Stimulated activated CD8-positive, alpha-beta memory T cell treated with anti-CD3 and anti-CD28 coated beads, Interleukin-15, amount 100 ng/mL, for 1 hour (primary cell): ENCODE results near the gene RIPOR3.

ENCODE experiments used
- DNase-seq: peaks from one replicate; pipeline ENCODE4 v3.0.0-alpha.2; 2020; ENCODE audit warnings: low read depth

The RIPOR3 gene

GRCh38 chr20:50588034-50588736 lies 103.2 kb downstream of the RIPOR3 start:
- DNase-seq: peak; percentile 54

- DNase-seq: no peak
Observed at GRCh38 chr20:50587291-50587961, 103.9 kb downstream of the RIPOR3 start.

- DNase-seq: no peak
Observed at GRCh38 chr20:50586531-50587232, 104.7 kb downstream of the RIPOR3 start.

DNA sequence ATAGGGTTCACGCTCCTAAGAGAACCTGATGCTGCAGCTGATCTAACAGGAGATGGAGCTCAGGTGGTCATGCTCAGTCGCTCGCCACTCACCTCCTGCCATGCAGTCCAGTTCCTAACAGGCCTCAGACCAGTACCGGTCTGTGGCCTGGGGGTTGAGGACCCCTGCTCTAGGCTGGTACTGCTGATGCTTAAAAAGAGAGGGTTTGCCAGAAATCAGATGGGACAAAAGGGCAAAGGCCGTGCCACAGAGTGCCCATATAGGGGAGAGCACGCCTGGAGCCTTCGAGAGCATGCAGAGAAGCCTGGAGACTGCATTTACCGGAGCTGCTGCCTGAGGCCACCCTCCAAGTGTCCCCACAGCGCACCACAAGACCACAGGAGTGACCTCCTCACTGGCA lies 105.7 kb downstream of the RIPOR3 start:
- DNase-seq: no peak

- DNase-seq: no peak
Observed at GRCh38 chr20:50585214-50585613, 106.1 kb downstream of the RIPOR3 start.

GRCh38 chr20:50584687-50585086 lies 106.7 kb downstream of the RIPOR3 start:
- no peak for DNase-seq

DNA sequence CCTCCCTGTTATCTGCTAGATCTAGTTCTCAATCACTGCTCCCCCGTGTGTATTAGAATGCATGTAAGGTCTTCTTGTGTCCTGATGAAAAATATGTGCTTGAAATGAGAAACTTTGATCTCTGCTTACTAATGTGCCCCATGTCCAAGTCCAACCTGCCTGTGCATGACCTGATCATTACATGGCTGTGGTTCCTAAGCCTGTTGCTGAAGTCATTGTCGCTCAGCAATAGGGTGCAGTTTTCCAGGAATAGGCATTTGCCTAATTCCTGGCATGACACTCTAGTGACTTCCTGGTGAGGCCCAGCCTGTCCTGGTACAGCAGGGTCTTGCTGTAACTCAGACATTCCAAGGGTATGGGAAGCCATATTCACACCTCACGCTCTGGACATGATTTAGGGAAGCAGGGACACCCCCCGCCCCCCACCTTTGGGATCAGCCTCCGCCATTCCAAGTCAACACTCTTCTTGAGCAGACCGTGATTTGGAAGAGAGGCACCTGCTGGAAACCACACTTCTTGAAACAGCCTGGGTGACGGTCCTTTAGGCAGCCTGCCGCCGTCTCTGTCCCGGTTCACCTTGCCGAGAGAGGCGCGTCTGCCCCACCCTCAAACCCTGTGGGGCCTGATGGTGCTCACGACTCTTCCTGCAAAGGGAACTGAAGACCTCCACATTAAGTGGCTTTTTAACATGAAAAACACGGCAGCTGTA lies 107.7 kb downstream of the RIPOR3 start:
- no peak for DNase-seq

- DNase-seq: no peak
Observed at GRCh38 chr20:50582591-50583234, 108.6 kb downstream of the RIPOR3 start.

DNA sequence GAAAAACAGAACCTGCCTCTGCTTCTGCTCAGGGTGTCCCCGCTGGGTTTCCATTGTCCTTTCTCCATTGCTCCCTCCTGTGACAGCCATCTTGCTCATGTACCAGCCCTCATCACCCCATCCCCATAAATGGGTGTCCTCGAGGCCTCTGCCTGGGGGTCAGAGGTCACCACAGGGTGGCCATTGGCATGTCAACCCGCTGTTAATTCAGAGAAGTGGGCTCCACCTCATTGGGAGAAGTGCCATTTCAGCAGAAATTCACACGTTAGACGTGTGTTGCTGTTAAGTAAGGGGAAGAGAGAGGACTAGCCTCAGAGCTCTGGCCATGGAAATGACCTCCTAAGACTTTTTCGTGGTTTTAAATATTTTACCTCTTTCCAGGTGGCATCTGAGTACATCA lies 109.2 kb downstream of the RIPOR3 start:
- no peak for DNase-seq

DNA sequence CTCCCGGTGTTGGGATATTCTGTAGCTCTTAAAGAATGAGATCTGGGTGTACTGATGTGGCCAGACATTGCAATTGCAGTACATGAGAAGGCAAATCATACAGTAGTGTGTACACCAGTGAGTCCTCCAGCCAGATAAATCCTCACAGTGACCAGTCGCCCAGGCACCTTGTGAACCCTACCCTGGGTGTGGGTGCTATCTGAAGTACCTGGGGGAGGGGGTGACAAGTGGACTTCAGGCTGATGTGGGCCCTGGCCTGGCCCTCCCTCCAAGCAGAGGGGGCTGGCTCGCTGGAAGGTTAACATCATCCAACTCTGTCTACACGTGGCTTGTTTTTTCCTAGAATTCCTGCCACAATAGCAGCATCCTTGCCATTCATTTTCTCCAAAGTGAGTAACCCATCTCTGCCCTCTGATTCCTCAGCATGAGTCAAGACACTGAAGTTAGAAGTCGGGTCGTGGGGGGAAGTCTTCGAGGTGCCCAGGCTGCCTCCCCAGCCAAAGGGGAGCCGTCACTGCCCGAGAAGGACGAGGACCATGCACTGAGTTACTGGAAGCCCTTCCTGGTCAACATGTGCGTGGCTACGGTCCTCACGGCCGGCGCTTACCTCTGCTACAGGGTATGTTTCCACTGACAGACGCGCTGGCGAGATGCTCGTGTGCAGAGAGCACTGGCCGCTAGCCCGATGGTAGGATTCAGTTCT lies 110.3 kb downstream of the RIPOR3 start:
- no peak for DNase-seq

DNA sequence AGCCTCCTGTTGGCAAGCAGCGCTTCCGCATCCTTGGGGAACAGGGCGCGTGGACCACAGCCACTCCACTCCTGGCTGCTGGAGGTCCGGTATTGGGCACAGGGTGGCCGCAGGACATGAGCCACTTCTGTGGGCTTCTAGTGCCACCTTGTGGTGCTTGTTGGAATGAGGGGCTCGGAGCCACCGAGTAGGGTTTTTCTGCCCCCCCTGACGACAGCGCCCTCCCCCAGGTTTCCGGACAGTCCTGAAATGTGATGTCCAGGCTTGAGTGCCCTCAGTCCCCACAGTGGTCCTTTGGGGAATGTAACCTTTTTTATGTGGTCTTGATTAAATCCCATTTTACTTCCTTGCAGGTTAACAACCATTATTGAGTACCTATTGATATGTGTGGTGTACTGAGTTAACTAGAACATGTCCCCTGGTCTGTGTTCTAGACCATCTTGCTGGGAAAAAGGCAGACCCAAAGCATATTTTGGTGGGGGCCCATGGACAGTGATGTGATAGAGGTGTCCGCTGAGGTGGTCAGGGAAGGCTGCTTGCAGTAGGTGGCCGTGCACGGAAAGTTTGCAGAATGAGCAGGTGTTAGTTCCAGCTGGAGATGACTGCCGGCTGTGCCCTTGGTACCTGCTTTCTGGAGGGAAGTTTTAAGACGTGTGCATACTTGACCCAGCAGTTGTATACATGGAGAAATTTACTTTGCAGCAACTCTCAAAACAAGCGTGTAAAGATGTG lies 111.2 kb downstream of the RIPOR3 start:
- DNase-seq: no peak

DNA sequence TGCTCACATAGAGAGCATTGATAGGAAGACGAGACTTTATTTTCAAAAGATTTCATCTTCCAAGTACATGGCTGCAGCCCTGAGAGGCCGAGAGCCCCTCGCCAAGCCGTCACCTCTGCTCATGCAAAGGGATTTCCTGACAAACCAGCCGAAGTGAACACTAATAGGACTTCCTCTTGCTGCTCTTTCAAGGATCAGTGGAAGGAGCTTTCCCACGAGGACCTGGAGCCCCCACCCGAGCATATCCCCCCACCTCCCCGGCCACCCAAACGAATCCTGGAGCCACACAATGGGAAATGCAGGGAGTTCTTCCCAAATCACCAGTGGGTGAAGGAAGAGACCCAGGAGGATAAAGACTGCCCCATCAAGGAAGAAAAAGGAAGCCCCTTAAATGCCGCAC lies 111.8 kb downstream of the RIPOR3 start:
- DNase-seq: no peak

- DNase-seq: no peak
Observed at GRCh38 chr20:50578778-50579165, 112.6 kb downstream of the RIPOR3 start.

DNA sequence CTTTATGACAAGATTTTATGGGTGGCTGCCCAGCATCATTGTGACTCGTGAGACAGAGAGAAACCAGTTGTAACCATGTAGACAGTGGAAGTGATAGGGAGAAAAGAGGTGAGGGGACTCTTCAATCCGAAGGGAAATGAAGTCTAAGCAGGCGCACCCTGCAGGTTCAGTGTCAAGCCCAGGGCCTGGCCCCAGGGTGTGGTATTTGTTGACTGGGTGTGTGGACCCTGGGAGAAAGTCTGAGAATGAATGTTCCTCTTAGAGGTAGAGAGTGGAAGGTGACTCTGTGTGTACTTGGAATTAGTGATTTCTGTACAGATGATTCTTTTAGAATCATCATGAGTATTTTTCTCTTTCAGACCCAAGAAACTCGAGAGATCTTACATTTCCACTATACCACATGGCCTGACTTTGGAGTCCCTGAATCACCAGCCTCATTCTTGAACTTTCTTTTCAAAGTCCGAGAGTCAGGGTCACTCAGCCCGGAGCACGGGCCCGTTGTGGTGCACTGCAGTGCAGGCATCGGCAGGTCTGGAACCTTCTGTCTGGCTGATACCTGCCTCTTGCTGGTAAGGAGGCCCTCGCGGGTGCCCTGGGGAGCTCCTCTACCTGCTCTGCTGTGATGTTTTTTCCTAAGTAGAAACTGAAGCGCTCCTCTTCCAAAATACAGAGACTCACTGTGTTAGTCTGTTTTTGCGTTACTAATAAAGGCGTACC lies 113.1 kb downstream of the RIPOR3 start:
- no peak for DNase-seq

- DNase-seq: no peak
Observed at GRCh38 chr20:50577175-50578018, 113.9 kb downstream of the RIPOR3 start.

DNA sequence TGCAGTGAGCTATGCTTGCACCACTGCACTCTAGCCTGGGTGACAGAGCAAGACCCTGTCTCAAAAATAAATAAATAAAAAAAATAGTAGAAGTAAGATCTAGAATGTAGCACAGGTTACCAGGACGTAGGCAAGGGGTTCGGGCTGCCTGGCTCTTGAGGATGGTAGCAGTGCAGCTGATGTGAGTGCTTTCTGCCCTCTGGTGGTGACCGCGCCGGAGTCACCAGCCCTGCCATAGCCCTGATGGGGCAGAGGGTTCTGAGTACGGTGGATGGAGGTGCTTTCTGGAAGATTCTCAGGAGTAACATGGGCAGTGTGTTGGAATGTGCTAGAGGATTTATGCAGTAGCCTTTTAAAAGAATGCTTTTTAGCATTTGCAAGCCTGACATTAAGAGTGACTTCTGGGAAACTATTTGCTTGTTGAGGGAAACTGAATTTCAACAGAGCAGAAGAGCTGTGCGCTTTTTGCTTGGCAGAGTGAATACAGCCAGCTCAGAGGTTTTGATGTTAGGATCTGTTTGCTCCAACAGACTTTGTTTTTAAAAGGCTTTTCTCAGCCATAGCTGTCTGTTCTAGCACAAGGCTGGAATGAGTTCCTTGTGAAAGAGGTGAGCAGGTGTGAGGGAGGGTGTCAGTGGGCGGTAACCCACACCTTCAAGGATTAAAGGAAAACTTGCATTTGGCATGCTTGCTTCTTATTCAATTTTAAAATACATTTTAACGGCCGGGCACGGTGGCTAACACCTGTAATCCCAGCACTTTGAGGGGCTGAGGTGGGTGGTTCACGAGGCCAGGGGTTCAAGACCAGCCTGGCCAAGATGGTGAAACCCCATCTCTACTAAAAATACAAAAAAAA lies 115.2 kb downstream of the RIPOR3 start:
- DNase-seq: peak; percentile 25

GRCh38 chr20:50574586-50574985 lies 116.8 kb downstream of the RIPOR3 start:
- no peak for DNase-seq

DNA sequence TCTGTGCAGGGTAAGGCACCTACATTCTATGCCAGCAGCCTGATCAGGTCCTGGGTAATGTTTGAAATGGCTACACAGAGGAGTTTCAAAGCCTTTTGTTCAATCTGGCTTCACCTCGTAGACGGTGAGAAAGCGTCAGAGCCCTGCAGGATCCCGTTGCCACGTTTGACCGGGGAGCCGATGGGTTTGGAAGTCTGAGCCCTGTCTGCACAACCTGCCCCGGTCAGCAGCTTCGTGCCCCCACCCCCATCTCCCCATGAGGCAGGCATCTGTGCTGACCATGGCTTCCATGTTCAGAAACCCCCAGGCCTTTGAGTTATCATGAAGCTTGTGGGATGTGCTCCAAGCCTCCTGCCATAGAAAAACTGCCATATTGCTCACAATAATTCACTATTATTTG lies 117.2 kb downstream of the RIPOR3 start:
- no peak for DNase-seq
